ENCODE results near the gene MVD. TPM values are rescaled to one million over a fixed set of nuclear protein-coding genes. Genes with fewer than 3 reads are reported as not detected.
A peak's percentile ranks its signal among the peaks of the same experiment; 100 is the strongest.

The MVD gene
- total and polyA plus RNA-seq, 2 of the 13 experiments (the other 11 are each of a cell fraction or from before 2014, with no cell fraction given): 28.1 to 187 TPM

GRCh38 chr16:88650749-88651275 lies 12.1 kb downstream of the MVD start, which contains the start of gene CYBA (continued):
- TF ChIP-seq HOXA3 (CRISPR knock-in tag; IDR thresholded peaks at IDR 0.05): no peak
- TF ChIP-seq, protein P1, sequence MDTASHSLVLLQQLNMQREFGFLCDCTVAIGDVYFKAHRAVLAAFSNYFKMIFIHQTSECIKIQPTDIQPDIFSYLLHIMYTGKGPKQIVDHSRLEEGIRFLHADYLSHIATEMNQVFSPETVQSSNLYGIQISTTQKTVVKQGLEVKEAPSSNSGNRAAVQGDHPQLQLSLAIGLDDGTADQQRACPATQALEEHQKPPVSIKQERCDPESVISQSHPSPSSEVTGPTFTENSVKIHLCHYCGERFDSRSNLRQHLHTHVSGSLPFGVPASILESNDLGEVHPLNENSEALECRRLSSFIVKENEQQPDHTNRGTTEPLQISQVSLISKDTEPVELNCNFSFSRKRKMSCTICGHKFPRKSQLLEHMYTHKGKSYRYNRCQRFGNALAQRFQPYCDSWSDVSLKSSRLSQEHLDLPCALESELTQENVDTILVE (CRISPR knock-in tag; IDR thresholded peaks at IDR 0.05): no peak
- peak; percentile 87; the same call in 1 of the 2 replicates for TF ChIP-seq CC2D1A (CRISPR knock-in tag; IDR thresholded peaks at IDR 0.05)
- TF ChIP-seq CSRNP1 (CRISPR knock-in tag; IDR thresholded peaks at IDR 0.05): 0 out of 2 replicates have a peak, but pooled peaks have one; percentile 80
- TF ChIP-seq, protein P2, sequence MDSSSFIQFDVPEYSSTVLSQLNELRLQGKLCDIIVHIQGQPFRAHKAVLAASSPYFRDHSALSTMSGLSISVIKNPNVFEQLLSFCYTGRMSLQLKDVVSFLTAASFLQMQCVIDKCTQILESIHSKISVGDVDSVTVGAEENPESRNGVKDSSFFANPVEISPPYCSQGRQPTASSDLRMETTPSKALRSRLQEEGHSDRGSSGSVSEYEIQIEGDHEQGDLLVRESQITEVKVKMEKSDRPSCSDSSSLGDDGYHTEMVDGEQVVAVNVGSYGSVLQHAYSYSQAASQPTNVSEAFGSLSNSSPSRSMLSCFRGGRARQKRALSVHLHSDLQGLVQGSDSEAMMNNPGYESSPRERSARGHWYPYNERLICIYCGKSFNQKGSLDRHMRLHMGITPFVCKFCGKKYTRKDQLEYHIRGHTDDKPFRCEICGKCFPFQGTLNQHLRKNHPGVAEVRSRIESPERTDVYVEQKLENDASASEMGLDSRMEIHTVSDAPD (CRISPR knock-in tag; IDR thresholded peaks at IDR 0.05): peak; percentile 13; the same call in 1 of the 2 replicates
- TF ChIP-seq MTA3 (CRISPR knock-in tag; IDR thresholded peaks at IDR 0.05): no peak
- no peak for TF ChIP-seq ZNF570 (CRISPR knock-in tag; IDR thresholded peaks at IDR 0.05; ENCODE audit: borderline replicate concordance)
- TF ChIP-seq, protein P3, sequence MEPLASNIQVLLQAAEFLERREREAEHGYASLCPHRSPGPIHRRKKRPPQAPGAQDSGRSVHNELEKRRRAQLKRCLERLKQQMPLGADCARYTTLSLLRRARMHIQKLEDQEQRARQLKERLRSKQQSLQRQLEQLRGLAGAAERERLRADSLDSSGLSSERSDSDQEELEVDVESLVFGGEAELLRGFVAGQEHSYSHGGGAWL (CRISPR knock-in tag; IDR thresholded peaks at IDR 0.05): peak; percentile 76
- TF ChIP-seq ESRRA (CRISPR knock-in tag; IDR thresholded peaks at IDR 0.05; ENCODE audit: low read depth): no peak
- TF ChIP-seq SMAD1 (CRISPR knock-in tag; IDR thresholded peaks at IDR 0.05; ENCODE audit: borderline replicate concordance, low read depth): no peak
- TF ChIP-seq ZNF572 (CRISPR knock-in tag; IDR thresholded peaks at IDR 0.05): peak; percentile 91; the same call in 1 of the 2 replicates
- TF ChIP-seq TAF15 (IDR thresholded peaks at IDR 0.05; ENCODE audit: low read depth, low read length, poor library complexity, severe bottlenecking): peak; percentile 6
- peak; percentile 87 for TF ChIP-seq HNRNPK (IDR thresholded peaks at IDR 0.05; ENCODE audit: low read depth, low read length, poor library complexity, severe bottlenecking)
- no peak for TF ChIP-seq ZNF777 (CRISPR knock-in tag; IDR thresholded peaks at IDR 0.05)
- TF ChIP-seq RAD51 (IDR thresholded peaks at IDR 0.05; ENCODE audit: borderline replicate concordance): no peak
- no peak for TF ChIP-seq RCOR2 (CRISPR knock-in tag; IDR thresholded peaks at IDR 0.05)
- peak; percentile 75; the same call in 1 of the 2 replicates for TF ChIP-seq ZNF264 (CRISPR knock-in tag; IDR thresholded peaks at IDR 0.05)
- TF ChIP-seq, protein P4, sequence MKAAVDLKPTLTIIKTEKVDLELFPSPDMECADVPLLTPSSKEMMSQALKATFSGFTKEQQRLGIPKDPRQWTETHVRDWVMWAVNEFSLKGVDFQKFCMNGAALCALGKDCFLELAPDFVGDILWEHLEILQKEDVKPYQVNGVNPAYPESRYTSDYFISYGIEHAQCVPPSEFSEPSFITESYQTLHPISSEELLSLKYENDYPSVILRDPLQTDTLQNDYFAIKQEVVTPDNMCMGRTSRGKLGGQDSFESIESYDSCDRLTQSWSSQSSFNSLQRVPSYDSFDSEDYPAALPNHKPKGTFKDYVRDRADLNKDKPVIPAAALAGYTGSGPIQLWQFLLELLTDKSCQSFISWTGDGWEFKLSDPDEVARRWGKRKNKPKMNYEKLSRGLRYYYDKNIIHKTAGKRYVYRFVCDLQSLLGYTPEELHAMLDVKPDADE (CRISPR knock-in tag; IDR thresholded peaks at IDR 0.05): peak; percentile 66; the same call in 1 of the 2 replicates
- no peak; the same call in 1 of the 2 replicates for TF ChIP-seq HMG20A (CRISPR knock-in tag; IDR thresholded peaks at IDR 0.05; ENCODE audit: borderline replicate concordance)
- peak; percentile 69 for TF ChIP-seq RFXAP (CRISPR knock-in tag; IDR thresholded peaks at IDR 0.05; ENCODE audit: borderline replicate concordance)
- no peak for TF ChIP-seq ZNF550 (CRISPR knock-in tag; IDR thresholded peaks at IDR 0.05; ENCODE audit: borderline replicate concordance)
- TF ChIP-seq RFX3 (CRISPR knock-in tag; IDR thresholded peaks at IDR 0.05): no peak

Data from HepG2 (cell line).